ENCODE data around the gene CCM2. TPM values are rescaled to one million over a fixed set of nuclear protein-coding genes. Genes with fewer than 3 reads are reported as not detected.
"Not testable (repeated sequence)": the region's sequence is repeated elsewhere in the genome, so short reads cannot be mapped to it uniquely, and the experiment has no call there.

CCM2 gene
- total and polyA plus RNA-seq, 10 donors: 67.8 to 108 (median 83.8) TPM

DNA sequence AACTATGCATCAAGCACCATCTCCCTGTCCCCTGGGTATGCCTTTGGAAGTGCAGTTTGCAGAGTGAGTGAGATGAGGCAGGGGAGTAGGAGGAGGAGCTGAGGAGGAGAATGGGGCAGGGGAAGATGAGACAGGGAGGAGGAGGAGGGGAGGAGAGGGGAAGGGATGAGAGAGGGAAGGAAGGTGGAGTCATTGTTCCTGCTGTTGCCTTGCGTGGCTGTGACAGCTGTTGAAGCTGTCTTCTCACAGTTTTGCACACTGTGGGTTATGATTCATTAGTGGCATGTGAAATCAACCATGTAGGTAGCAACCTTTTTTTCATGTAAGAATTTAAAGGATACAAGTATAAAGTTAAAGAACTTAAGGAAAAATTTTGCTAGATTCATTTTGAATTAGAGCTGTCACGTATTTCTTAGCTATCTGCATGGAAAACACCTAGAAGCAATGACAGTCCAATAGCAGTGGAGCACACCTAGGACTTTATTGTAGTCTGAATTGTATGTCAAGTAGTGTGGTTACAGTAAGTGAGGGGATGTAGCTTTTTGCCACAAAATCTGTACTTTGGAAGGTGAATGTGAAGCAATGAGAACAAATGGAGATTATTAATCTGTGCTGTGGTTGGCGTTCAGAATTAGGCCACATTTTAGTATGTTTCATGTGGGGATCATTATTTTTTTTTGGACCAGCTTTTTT lies 21.7 kb downstream of the CCM2 start:
- Histone ChIP-seq H3K36me3 (peaks cover 0 to 32% (median 3%) of the 10 kb centered on the region in 6 donors), H3K27ac (peak overlapping the region in 3 of 8 donors; percentile 6 to 49 (median 45))
- WGBS, 5 donors: 59 to 72% (median 61%) methylated on average over 3 of the region's 3 CpGs

DNA sequence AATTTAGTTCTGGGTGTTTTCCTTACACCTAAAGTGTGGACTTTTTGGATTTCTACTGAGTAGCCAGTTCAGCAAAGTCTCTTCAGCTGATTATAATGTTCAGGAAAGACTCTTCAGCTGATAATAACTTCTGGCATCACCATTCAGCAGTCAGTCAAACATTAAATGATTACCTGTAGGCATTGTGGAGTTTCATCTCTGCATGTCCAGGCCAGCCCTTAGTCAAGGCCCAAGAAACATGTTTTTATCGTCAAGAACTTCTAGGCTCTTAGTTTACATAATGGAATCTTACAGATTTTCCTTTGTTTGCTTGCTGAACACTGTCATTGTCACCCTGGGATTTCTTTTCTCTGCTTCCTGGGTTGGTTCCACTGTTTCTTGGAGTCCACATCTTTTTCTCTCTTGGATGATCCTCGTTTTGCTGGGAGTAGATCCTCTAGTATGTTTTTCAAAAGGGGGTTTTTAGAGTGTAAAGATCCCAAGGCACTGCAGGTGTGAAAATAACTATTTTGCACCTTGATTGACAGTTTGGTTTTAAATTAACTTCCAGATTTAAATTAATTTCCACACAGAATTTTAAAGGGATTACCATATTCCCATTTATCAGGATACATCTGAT lies 24.2 kb downstream of the CCM2 start:
- no peak for TF ChIP-seq POLR2A (IDR thresholded peaks at IDR 0.05)
- no peak for TF ChIP-seq POLR2AphosphoS5 (IDR thresholded peaks at IDR 0.05)
- TF ChIP-seq, protein P1, sequence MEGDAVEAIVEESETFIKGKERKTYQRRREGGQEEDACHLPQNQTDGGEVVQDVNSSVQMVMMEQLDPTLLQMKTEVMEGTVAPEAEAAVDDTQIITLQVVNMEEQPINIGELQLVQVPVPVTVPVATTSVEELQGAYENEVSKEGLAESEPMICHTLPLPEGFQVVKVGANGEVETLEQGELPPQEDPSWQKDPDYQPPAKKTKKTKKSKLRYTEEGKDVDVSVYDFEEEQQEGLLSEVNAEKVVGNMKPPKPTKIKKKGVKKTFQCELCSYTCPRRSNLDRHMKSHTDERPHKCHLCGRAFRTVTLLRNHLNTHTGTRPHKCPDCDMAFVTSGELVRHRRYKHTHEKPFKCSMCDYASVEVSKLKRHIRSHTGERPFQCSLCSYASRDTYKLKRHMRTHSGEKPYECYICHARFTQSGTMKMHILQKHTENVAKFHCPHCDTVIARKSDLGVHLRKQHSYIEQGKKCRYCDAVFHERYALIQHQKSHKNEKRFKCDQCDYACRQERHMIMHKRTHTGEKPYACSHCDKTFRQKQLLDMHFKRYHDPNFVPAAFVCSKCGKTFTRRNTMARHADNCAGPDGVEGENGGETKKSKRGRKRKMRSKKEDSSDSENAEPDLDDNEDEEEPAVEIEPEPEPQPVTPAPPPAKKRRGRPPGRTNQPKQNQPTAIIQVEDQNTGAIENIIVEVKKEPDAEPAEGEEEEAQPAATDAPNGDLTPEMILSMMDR (IDR thresholded peaks at IDR 0.05 in 8 of 11, conservative IDR thresholded peaks at IDR 0.05 in 3 of 11): no peak
- 94 to 100% (median 97%) methylated on average over 2 of the region's 2 CpGs for WGBS, 5 donors
- Histone ChIP-seq H3K9me3 (peaks cover 0 to 5% (median 0%) of the 10 kb centered on the region in 8 donors), H3K4me3 (no peak overlapping the region), H3K36me3 (peaks cover 0 to 23% (median 3%) of the 10 kb centered on the region in 6 donors), H3K4me1 (peaks cover 20 to 78% (median 40%) of the 10 kb centered on the region in 6 donors), H3K27me3 (replicated peaks in 1 of 7) (no peaks in the 10 kb centered on the region), H3K27ac (no peak overlapping the region)
- no peak for DNase-seq
- intact Hi-C loops (cut with DNase I; ENCODE audit: low total_unique reads): loop anchor here (10.0 kb wide), 1 partner anchor 49 kb away; the partner anchor contains the start of gene MYO1G

More for the DNA sequence above, 21.7 kb downstream of the CCM2 start:
- DNase-seq: no peak
- Histone ChIP-seq H3K4me3 (no peak overlapping the region), H3K27me3 (replicated peaks in 1 of 7) (no peaks in the 10 kb centered on the region), H3K9me3 (peaks cover 0 to 5% (median 0%) of the 10 kb centered on the region in 8 donors), H3K4me1 (peaks cover 19 to 54% (median 27%) of the 10 kb centered on the region in 6 donors)
- TF ChIP-seq, protein P1 (IDR thresholded peaks at IDR 0.05 in 8 of 11, conservative IDR thresholded peaks at IDR 0.05 in 3 of 11): no peak
- no peak for TF ChIP-seq POLR2A (IDR thresholded peaks at IDR 0.05)
- TF ChIP-seq POLR2AphosphoS5 (IDR thresholded peaks at IDR 0.05): no peak
- intact Hi-C loops (cut with DNase I; ENCODE audit: low total_unique reads): loop anchor here (10.0 kb wide), 1 partner anchor 47 kb away; the partner anchor contains the start of gene MYO1G

DNA sequence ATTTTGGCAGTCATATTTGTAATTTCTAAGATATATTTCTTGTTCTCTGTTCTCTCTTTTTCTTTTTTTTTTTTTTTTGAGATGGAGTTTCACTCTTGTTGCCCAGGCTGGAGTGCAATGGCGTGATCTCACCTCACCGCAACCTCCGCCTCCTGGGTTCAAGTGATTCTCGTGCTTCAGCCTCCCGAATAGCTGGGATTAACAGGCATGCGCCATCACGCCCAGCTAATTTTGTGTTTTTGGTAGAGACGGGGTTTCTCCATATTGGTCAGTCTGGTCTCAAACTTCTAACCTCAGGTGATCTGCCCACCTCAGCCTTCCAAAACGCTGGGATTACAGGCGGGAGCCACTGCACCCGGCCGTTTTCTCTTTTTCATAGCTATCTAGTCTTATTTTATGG lies 25.5 kb downstream of the CCM2 start:
- 91 to 97% (median 94%) methylated on average over 12 of the region's 12 CpGs for WGBS, 5 donors
- not testable (repeated sequence) for H3K4me3 ChIP-seq; DNase-seq; H3K9me3 ChIP-seq; H3K27me3 ChIP-seq (replicated peaks in 1 of 7)
- Histone ChIP-seq H3K4me1 (peaks cover 31 to 80% (median 52%) of the 10 kb centered on the region in 6 donors), H3K36me3 (peaks cover 0 to 27% (median 2%) of the 10 kb centered on the region in 6 donors), H3K27ac (peak overlapping the region in 4 of 8 donors; percentile 20 to 94 (median 92))
- intact Hi-C loops (cut with DNase I; ENCODE audit: low total_unique reads): loop anchor here (10.0 kb wide), 1 partner anchor 51 kb away; the partner anchor contains the start of gene MYO1G

DNA sequence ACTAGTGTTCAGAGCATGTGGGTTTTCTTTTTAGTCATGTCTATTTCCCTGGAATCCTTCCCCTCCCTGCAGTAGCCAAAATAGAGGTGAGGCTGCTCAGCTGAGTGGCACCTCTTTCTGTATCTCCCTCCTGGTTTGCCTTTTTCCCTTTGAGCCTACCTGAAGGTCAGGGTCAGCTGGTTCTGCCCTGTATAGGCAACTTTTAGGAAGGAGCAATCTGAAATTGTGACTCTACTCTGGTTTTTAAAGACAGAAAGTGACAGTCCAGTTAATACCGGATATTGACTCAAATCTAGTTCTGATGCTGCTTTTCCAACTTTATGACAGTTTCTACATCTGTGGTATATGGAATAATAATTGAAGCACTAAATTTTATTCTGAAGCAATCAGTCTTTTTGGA lies 26.0 kb downstream of the CCM2 start:
- Histone ChIP-seq H3K36me3 (peaks cover 0 to 32% (median 2%) of the 10 kb centered on the region in 6 donors), H3K9me3 (peaks cover 0 to 5% (median 0%) of the 10 kb centered on the region in 8 donors), H3K27ac (peak overlapping the region in 6 of 8 donors; percentile 29 to 95 (median 92)), H3K4me1 (peaks cover 31 to 80% (median 54%) of the 10 kb centered on the region in 6 donors), H3K4me3 (no peak overlapping the region), H3K27me3 (replicated peaks in 1 of 7) (no peaks in the 10 kb centered on the region)
- no peak for DNase-seq
- WGBS, 5 donors: 68 to 91% (median 83%) methylated on average over 1 of the region's 1 CpG
- TF ChIP-seq, protein P1 (IDR thresholded peaks at IDR 0.05 in 8 of 11, conservative IDR thresholded peaks at IDR 0.05 in 3 of 11): no peak
- TF ChIP-seq POLR2A (IDR thresholded peaks at IDR 0.05): no peak
- no peak for TF ChIP-seq POLR2AphosphoS5 (IDR thresholded peaks at IDR 0.05)
- intact Hi-C loops (cut with DNase I; ENCODE audit: low total_unique reads): loop anchor here (10.0 kb wide), 1 partner anchor 51 kb away; the partner anchor contains the start of gene MYO1G
